GM18498 (cell line): ENCODE data around the gene CORO1C.
"Not testable (repeated sequence)": the region's sequence is repeated elsewhere in the genome, so short reads cannot be mapped to it uniquely, and the experiment has no call there.

Experiments used
- ATAC-seq: cut with Tn5 transposase; IDR thresholded peaks from one replicate; pipeline ENCODE4 v1.9.1; 2021; ENCODE audit warnings: mild to moderate bottlenecking, moderate library complexity; ENCODE audit not compliant: unreplicated experiment

Gene CORO1C

GRCh38 chr12:108679106-108679681 lies 52.1 kb downstream of the CORO1C start:
- ATAC-seq: no peak

GRCh38 chr12:108678104-108678730 lies 53.1 kb downstream of the CORO1C start:
- no peak for ATAC-seq

- no peak for ATAC-seq
These were observed 53.9 kb downstream of the CORO1C start for GRCh38 chr12:108677381-108677780.

GRCh38 chr12:108676707-108677106 lies 54.6 kb downstream of the CORO1C start:
- ATAC-seq: no peak

GRCh38 chr12:108675792-108676191 lies 55.5 kb downstream of the CORO1C start:
- no peak for ATAC-seq

GRCh38 chr12:108672054-108672453 lies 59.3 kb downstream of the CORO1C start:
- no peak for ATAC-seq

- no peak for ATAC-seq
These were observed 60.2 kb downstream of the CORO1C start for GRCh38 chr12:108671110-108671509.

GRCh38 chr12:108670066-108670631 lies 61.2 kb downstream of the CORO1C start:
- no peak for ATAC-seq

GRCh38 chr12:108668542-108668941 lies 62.8 kb downstream of the CORO1C start:
- ATAC-seq: no peak

- ATAC-seq: no peak
These were observed 63.3 kb downstream of the CORO1C start for GRCh38 chr12:108668063-108668462.

- ATAC-seq: no peak
These were observed 64.0 kb downstream of the CORO1C start for GRCh38 chr12:108667349-108667748.

GRCh38 chr12:108666401-108666881 lies 64.9 kb downstream of the CORO1C start:
- no peak for ATAC-seq

- ATAC-seq: no peak
These were observed 65.6 kb downstream of the CORO1C start for GRCh38 chr12:108665608-108666202.

GRCh38 chr12:108664338-108665258 lies 66.7 kb downstream of the CORO1C start:
- peak; percentile 73 for ATAC-seq

GRCh38 chr12:108663324-108664015 lies 67.8 kb downstream of the CORO1C start:
- ATAC-seq: no peak

- not testable (repeated sequence) for ATAC-seq
These were observed 73.2 kb downstream of the CORO1C start for GRCh38 chr12:108658115-108658514.

- ATAC-seq: no peak
These were observed 74.1 kb downstream of the CORO1C start for GRCh38 chr12:108657130-108657745.

GRCh38 chr12:108656247-108656646 lies 75.1 kb downstream of the CORO1C start:
- ATAC-seq: not testable (repeated sequence)

GRCh38 chr12:108655812-108656175 lies 75.5 kb downstream of the CORO1C start:
- not testable (repeated sequence) for ATAC-seq

- not testable (repeated sequence) for ATAC-seq
These were observed 76.7 kb downstream of the CORO1C start for GRCh38 chr12:108654622-108655021.
